AG10803 (cell line): Measurements from ENCODE around the gene INPP4A.

ENCODE experiments used
- DNase-seq: peaks from one replicate; pipeline ENCODE4 v3.0.0; 2010; ENCODE audit warnings: low read depth
- H3K4me3 ChIP-seq: 2 replicates; pipeline ENCODE4 v1.5.1; 2011; ENCODE audit warnings: mild to moderate bottlenecking, low read length, control low read depth
- TF ChIP-seq, protein P1 (sequence below): conservative IDR thresholded peaks from 2 replicates; pipeline ENCODE4 v1.5.1; 2011; ENCODE audit warnings: mild to moderate bottlenecking, low read length, control low read depth, inconsistent platforms

INPP4A gene

DNA sequence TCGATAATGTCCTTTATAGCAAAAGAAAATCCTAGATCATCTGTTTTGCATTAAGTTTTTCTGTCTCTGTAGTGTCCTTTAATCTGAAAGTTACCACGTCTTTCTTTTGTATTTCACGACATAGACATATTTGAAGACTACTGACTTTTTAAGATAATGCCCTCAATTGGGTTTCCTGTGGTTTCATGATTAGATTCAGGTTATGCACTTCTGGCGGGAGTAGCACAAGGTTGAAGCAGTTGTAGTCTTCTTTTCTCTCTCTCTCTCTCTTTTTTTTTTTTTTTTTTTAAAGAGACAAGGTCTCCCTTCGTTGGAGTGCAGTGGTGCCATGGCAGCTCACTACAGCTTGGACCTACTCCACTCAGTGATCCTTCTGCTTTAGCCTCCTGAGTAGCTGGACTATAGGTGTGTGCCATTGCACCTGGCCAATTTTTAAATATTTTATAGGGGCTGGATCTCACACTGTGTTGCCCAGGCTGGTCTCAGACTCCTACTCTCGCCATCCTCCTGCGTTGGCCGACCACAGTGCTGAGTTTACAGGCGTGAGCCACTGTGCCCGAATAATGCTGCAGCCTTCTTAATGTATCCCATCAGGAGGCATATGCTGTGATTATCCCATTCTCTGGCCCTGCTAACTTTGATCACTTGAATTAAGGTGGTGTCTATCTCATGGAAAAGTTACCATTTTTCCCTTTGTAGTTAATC, 3.9 kb downstream of the INPP4A start:
- no peak overlapping the region for H3K4me3 ChIP-seq
- DNase-seq, result no peak
- TF ChIP-seq, protein P1, sequence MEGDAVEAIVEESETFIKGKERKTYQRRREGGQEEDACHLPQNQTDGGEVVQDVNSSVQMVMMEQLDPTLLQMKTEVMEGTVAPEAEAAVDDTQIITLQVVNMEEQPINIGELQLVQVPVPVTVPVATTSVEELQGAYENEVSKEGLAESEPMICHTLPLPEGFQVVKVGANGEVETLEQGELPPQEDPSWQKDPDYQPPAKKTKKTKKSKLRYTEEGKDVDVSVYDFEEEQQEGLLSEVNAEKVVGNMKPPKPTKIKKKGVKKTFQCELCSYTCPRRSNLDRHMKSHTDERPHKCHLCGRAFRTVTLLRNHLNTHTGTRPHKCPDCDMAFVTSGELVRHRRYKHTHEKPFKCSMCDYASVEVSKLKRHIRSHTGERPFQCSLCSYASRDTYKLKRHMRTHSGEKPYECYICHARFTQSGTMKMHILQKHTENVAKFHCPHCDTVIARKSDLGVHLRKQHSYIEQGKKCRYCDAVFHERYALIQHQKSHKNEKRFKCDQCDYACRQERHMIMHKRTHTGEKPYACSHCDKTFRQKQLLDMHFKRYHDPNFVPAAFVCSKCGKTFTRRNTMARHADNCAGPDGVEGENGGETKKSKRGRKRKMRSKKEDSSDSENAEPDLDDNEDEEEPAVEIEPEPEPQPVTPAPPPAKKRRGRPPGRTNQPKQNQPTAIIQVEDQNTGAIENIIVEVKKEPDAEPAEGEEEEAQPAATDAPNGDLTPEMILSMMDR, result no peak

DNA sequence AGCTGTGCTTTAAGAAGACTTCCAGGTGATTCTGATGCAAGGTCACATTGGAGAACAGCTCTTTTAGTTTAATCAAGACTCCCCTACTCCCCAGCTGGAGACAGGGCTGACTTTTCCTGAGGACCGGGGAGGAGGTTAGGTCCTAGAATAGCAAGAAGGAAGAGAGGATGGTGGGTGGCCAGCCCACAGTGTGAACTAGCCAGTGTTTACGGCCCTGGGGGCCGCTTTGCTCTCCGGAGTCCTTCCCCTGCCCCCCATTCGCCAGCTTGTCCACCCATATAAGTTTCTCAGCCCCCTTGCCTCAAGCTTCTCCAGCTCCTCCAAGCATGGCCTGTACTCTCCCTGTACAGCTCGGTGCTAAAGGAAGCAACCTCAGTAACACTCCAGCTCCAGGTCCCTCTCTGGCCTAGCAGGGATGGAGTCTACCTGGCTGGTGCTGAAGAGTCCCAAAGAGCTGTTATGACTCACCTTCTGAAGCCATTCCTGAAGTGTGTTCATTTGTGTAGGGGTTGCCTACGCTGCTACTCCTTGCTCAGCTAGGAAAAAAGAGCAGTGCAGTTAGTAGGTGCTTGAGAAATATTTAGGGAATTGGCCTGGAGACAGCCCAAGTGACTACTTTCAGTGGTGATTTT, 7.9 kb downstream of the INPP4A start:
- no peak for DNase-seq
- no peak overlapping the region for H3K4me3 ChIP-seq
- TF ChIP-seq, protein P1, result no peak

DNA sequence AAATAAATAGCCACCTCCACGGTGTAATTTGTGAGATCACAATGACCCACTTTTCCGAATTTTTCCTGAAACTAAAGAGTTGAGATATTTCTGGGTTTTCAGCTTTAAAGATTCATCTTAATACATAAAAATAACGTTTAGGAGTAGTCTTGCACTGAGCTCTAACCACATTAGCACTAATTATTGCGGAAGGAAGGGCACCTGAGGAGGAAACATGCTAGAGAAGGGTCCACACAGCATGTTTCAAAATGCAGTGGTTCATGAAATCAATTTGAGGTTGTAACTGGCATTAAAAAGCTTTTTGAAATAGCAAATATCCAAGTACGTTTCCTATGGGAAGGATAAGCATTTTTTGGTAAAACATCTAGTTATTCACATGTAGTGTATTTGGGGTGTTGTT, 8.4 kb downstream of the INPP4A start:
- TF ChIP-seq, protein P1, result no peak
- H3K4me3 ChIP-seq, result no peak overlapping the region
- no peak for DNase-seq

DNA sequence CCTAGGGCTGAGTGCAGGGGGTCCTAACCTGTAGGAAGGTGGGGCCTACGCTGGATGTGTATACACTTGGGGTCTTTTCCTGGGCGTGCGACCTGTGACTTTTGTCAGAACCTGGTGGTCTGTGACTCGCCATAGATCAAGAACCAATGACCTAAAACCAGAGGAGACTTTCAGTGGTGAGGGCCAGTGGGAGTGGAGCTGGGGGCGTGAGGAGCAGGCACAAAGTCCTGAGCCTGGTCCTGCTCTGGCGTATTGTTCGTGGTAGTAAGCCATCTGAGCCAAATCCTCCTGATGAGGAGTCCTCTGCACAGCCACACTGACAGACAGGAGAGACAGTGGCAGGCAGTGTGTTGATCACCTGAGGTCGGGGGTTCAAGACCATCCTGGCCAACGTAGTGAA, 8.9 kb downstream of the INPP4A start:
- TF ChIP-seq, protein P1, result no peak
- H3K4me3 ChIP-seq, result no peak overlapping the region
- DNase-seq, result no peak

DNA sequence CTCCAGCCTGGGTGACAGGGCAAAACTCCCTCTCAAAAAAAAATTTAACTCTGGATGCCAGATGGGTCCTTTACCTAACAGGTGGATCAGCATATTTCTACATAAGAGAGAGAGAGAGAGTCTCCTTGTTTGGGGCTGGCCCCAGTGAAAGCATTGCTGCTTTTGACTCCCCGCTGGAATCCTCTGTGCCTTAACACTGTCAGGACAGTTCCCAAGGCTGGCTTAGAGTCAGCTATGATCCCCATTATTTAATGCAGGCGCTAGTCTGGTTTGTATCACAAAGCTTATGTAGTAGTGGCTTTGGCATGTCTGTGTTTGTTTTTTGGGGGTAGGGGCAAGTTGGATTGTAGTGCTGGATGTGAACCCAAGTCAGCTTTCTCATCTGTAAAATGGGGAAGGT, 9.4 kb downstream of the INPP4A start:
- TF ChIP-seq, protein P1, result no peak
- no peak overlapping the region for H3K4me3 ChIP-seq
- no peak for DNase-seq

DNA sequence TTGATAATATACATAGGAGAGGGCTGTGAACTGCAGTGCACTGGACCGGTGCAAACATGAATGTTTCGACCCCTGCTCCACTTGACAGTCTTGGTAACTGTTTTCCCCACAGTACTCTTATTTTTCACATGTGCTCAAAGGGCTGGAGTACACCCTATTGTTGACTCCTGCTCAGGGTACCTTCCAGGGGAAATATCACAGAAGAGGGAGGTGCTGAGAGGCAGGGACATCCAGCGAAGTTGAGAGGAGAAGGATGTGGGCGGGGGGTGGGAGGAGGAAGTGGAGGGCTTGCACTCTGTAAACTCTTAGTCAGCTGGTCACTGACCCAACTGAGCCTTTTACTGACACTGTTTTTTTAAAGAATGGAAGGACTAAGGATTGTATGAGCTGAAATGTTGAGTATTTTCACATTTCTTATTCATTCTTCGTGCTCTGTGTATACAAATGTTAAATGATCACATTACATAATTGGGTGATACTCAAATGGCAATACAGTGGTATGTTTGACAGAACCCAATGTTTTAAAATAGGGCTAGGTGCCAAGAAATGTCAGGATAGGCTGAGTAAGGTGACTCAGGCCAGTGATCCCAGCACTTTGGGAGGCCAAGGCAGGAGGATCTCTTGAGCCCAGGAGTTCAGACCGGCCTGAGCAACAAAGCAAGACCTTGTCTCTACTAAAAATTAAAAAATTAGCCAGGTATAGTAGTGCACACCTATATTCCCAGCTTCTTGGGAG, 10.0 kb downstream of the INPP4A start:
- TF ChIP-seq, protein P1, result no peak
- H3K4me3 ChIP-seq, result no peak overlapping the region
- no peak for DNase-seq
